Effector memory CD4-positive, alpha-beta T cell (primary cell): ENCODE data around the gene PTPN18.

Experiments used
- DNase-seq, 3 donors: peaks; one replicate each; pipeline ENCODE4 v3.0.0-alpha.2; 2020
- H3K27ac ChIP-seq: 2 replicates; pipeline ENCODE4 v1.7.0; 2013; ENCODE audit warnings: mild to moderate bottlenecking, low read length, moderate library complexity; ENCODE audit not compliant: insufficient read depth, poor library complexity, severe bottlenecking
- H3K27me3 ChIP-seq: replicated peaks from 2 replicates; pipeline ENCODE4 v1.7.0; 2013; ENCODE audit warnings: mild to moderate bottlenecking, low read length; ENCODE audit not compliant: insufficient read depth, control insufficient read depth, poor library complexity, severe bottlenecking
- H3K36me3 ChIP-seq: 2 replicates; pipeline ENCODE4 v1.7.0; 2013; ENCODE audit warnings: mild to moderate bottlenecking, low read length, moderate library complexity; ENCODE audit not compliant: control insufficient read depth, insufficient read depth
- H3K4me1 ChIP-seq: 2 replicates; pipeline ENCODE4 v1.7.0; 2013; ENCODE audit warnings: low read length, mild to moderate bottlenecking; ENCODE audit not compliant: control insufficient read depth, insufficient read depth, poor library complexity, severe bottlenecking
- H3K4me3 ChIP-seq: 2 replicates; pipeline ENCODE4 v1.7.0; 2013; ENCODE audit warnings: low read length, low read depth, mild to moderate bottlenecking; ENCODE audit not compliant: insufficient read depth, poor library complexity, severe bottlenecking
- H3K9me3 ChIP-seq: 2 replicates; pipeline ENCODE4 v1.7.0; 2013; ENCODE audit warnings: mild to moderate bottlenecking, low read length, moderate library complexity; ENCODE audit not compliant: control insufficient read depth

The PTPN18 gene

DNA sequence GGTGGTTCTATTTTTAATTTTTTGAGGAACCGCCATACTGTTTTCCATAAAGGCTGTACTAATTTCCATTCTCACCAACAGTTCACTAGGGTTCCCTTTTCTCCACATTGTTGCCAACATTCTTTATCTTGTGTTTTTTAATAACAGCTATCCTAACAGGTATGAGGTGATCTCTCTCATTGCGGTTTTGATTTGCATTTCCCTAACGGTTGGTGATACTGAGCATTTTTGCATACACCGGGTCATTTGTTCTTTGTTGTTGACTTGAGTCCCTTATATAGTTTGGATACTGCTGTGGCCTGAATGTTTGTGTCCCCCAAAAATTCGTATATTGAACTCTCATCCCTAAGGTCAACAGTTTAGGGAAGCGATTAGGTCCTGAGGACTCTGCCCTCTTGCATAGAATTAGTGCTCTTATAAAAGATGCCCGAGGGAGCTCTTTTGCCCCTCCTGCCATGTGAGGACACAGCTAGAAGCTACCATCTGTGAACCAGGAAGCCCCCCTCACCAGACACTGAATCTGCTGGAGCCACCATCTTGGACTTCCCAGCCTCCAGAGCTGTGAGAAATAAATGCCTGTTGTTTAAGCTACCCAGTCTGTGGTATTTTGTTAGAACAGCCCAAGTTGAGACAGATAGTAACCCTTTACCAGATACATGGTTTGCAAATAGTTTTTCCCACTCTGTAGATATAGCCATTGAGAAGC, 8.5 kb upstream of the PTPN18 start:
- no peaks in the 10 kb centered on the region for H3K9me3 ChIP-seq
- peaks cover 7% of the 10 kb centered on the region for H3K4me1 ChIP-seq

DNA sequence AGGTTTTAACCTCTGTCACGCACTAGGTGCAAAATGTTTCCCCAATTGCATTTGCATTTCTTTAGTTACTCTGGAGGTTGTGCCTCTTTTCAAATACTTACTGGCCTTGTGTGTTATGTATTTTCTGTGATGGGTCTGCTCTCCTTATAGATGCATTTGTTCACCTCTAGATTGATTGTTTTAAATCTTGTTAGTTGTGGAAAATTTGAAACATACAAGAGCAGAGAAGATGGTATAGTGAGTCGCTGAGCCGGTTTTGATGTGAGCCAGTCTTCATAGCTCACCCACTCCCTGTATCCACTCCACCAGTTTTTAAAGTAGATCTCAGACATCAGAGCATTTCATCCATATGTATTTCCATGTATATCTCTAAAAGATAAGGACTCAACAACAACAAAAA, 6.7 kb upstream of the PTPN18 start:
- DNase-seq, result no peak
- Histone ChIP-seq H3K27ac (no peak overlapping the region), H3K27me3 (no peaks in the 10 kb centered on the region), H3K4me1 (no peaks in the 10 kb centered on the region), H3K9me3 (no peaks in the 10 kb centered on the region), H3K4me3 (no peak overlapping the region), H3K36me3 (peaks cover 39% of the 10 kb centered on the region)

More for the DNA sequence above, 8.5 kb upstream of the PTPN18 start:
- Histone ChIP-seq H3K4me3 (no peak overlapping the region), H3K27me3 (no peaks in the 10 kb centered on the region), H3K27ac (no peak overlapping the region), H3K36me3 (peaks cover 39% of the 10 kb centered on the region)
- no peak for DNase-seq

GRCh38 chr2:130351711-130352110, 4.1 kb upstream of the PTPN18 start:
- Histone ChIP-seq H3K36me3 (peaks cover 15% of the 10 kb centered on the region), H3K4me3 (no peak overlapping the region), H3K4me1 (peaks cover 10% of the 10 kb centered on the region), H3K27ac (no peak overlapping the region), H3K27me3 (no peaks in the 10 kb centered on the region), H3K9me3 (no peaks in the 10 kb centered on the region)
- DNase-seq, result no peak

GRCh38 chr2:130352237-130352636, 3.6 kb upstream of the PTPN18 start:
- H3K9me3 ChIP-seq, result no peaks in the 10 kb centered on the region
- no peak overlapping the region for H3K4me3 ChIP-seq
- peaks cover 10% of the 10 kb centered on the region for H3K4me1 ChIP-seq
- no peaks in the 10 kb centered on the region for H3K27me3 ChIP-seq
- H3K36me3 ChIP-seq, result peaks cover 10% of the 10 kb centered on the region
- DNase-seq, result no peak
- no peak overlapping the region for H3K27ac ChIP-seq

GRCh38 chr2:130353291-130354138, 2.3 kb upstream of the PTPN18 start:
- Histone ChIP-seq H3K9me3 (no peaks in the 10 kb centered on the region), H3K4me1 (peaks cover 10% of the 10 kb centered on the region), H3K36me3 (no peaks in the 10 kb centered on the region), H3K27ac (no peak overlapping the region), H3K27me3 (no peaks in the 10 kb centered on the region), H3K4me3 (no peak overlapping the region)
- no peak for DNase-seq

- DNase-seq, result no peak
- Histone ChIP-seq H3K27ac (no peak overlapping the region), H3K36me3 (no peaks in the 10 kb centered on the region), H3K4me1 (peaks cover 10% of the 10 kb centered on the region), H3K4me3 (no peak overlapping the region), H3K27me3 (no peaks in the 10 kb centered on the region), H3K9me3 (no peaks in the 10 kb centered on the region)
Measured at GRCh38 chr2:130354139-130354428, 1.8 kb upstream of the PTPN18 start.

DNA sequence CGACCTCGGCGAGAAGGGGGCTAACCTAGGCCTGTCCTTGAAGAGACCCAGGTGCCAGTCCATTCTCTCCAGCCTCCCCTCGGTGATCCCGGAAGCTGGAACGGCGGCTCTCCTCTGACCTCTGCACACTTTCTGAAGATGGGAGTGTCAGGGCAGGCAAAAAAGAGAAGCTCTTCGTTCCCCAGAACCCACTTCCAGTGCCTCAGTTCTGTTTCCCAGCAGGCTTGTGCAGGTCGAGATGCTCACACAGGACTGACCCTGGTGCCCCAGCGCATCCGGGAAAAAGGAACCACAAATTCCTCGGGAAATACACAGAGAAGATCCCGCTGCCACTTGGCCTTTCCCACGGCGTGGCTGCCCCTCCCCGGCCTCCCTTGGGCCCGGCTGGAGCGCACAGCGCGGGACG, 681 bp upstream of the PTPN18 start:
- H3K4me3 ChIP-seq, result peak overlapping the region; percentile 83
- no peaks in the 10 kb centered on the region for H3K9me3 ChIP-seq
- no peaks in the 10 kb centered on the region for H3K27me3 ChIP-seq
- DNase-seq, result no peak
- H3K4me1 ChIP-seq, result peaks cover 10% of the 10 kb centered on the region
- H3K27ac ChIP-seq, result no peak overlapping the region
- H3K36me3 ChIP-seq, result no peaks in the 10 kb centered on the region

DNA sequence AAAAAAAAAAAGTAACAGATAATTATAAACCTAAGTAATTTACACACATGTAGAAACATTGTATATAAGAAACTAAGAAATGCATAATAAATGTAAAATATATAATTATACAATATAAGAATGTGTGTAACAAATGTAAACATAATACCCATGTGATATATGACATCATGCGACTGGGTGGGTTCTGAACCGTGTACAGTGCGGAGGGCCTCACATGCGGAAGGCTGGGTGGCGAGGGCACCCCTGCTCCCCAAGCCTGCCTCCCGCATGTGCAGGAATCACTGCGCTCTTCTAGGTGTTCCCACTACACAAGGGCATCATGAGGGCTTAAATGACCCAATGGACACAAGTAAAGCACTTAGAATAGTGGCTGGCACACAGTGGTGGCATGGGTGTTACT, 2.0 kb downstream of the PTPN18 start:
- Histone ChIP-seq H3K27me3 (no peaks in the 10 kb centered on the region), H3K27ac (no peak overlapping the region), H3K4me1 (peaks cover 10% of the 10 kb centered on the region), H3K36me3 (no peaks in the 10 kb centered on the region), H3K4me3 (no peak overlapping the region), H3K9me3 (no peaks in the 10 kb centered on the region)
- no peak for DNase-seq

DNA sequence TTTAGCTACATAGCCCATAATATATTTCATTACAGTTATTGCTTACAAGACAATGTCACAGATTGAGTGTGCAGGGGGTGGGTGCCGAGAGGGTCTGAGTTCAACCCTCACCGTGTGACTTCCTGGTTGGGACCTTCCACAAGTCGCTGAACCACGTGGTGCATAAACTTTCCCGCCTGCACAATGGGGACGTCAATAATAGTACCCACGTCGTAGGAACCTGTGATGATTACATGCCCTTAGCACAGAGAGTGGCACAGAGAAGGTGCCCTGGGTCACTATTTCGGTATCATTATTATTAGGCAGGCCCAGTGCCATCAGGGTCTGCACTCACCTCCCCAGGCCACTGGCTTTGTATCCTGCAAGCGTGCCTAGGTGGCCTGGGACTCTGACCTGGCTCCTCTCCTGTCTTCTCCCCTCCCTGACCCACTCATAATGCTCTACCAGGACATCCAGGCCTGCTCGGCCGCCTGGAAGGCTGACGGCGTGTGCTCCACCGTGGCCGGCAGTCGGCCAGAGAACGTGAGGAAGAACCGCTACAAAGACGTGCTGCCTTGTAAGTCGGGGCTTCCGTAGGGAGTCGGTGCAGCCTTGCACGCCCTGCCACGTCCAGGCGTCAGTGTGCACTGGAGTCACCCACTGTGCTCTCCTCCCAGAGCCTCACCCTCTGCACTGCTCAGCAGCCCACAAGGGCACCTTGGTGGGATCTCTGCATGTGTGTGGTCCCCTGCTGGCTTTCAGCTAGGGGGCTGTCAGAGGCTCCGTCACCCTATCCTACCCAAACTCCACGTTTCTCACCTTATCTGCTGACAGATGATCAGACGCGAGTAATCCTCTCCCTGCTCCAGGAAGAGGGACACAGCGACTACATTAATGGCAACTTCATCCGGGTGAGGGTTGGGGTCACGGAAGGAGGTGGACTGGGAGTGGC, 2.8 kb downstream of the PTPN18 start:
- H3K4me3 ChIP-seq, result no peak overlapping the region
- peaks cover 10% of the 10 kb centered on the region for H3K4me1 ChIP-seq
- H3K9me3 ChIP-seq, result no peaks in the 10 kb centered on the region
- no peak overlapping the region for H3K27ac ChIP-seq
- DNase-seq, result no peak
- H3K36me3 ChIP-seq, result no peaks in the 10 kb centered on the region
- no peaks in the 10 kb centered on the region for H3K27me3 ChIP-seq
